ENCODE data around the gene MROH2A. TPM values are rescaled to one million over a fixed set of nuclear protein-coding genes. Genes with fewer than 3 reads are reported as not detected.

MROH2A gene
- total RNA-seq, 1 experiment from 2014 or later: 0.33 TPM

GRCh38 chr2:233802132-233802815, 24.1 kb downstream of the MROH2A start:
- Mint-ChIP-seq H3K27me3 (ENCODE audit: unreplicated experiment) (no peaks in the 10 kb centered on the region), H3K27ac (ENCODE audit: unreplicated experiment) (no peak overlapping the region), H3K36me3 (ENCODE audit: insufficient read depth, unreplicated experiment) (no peaks in the 10 kb centered on the region), H3K9me3 (ENCODE audit: low read depth, unreplicated experiment) (no peaks in the 10 kb centered on the region), H3K4me3 (ENCODE audit: low read depth, unreplicated experiment) (no peak overlapping the region), H3K4me1 (ENCODE audit: low read depth, unreplicated experiment) (peaks cover 14% of the 10 kb centered on the region)
- BruUV-seq (replicated peaks): no TSS peak
- TF ChIP-seq CTCF (IDR thresholded peaks at IDR 0.05; ENCODE audit: unreplicated experiment): no peak
- CTCF ChIA-PET: no interaction called here
- intact Hi-C loops (cut with micrococcal nuclease; ENCODE audit: unreplicated experiment): no loop called here
- DNase-seq: no peak

GRCh38 chr2:233803292-233803911, 25.3 kb downstream of the MROH2A start:
- H3K36me3 Mint-ChIP-seq (ENCODE audit: insufficient read depth, unreplicated experiment): no peaks in the 10 kb centered on the region
- H3K9me3 Mint-ChIP-seq (ENCODE audit: low read depth, unreplicated experiment): no peaks in the 10 kb centered on the region
- no peak overlapping the region for H3K27ac Mint-ChIP-seq (ENCODE audit: unreplicated experiment)
- TF ChIP-seq CTCF (IDR thresholded peaks at IDR 0.05; ENCODE audit: unreplicated experiment): no peak
- no peak overlapping the region for H3K4me3 Mint-ChIP-seq (ENCODE audit: low read depth, unreplicated experiment)
- peaks cover 14% of the 10 kb centered on the region for H3K4me1 Mint-ChIP-seq (ENCODE audit: low read depth, unreplicated experiment)
- intact Hi-C loops (cut with micrococcal nuclease; ENCODE audit: unreplicated experiment): no loop called here
- CTCF ChIA-PET: no interaction called here
- DNase-seq: no peak
- H3K27me3 Mint-ChIP-seq (ENCODE audit: unreplicated experiment): no peaks in the 10 kb centered on the region
- no TSS peak for BruUV-seq (replicated peaks)

- H3K27ac Mint-ChIP-seq (ENCODE audit: unreplicated experiment): no peak overlapping the region
- BruUV-seq (replicated peaks): no TSS peak
- no peak for DNase-seq
- no peaks in the 10 kb centered on the region for H3K36me3 Mint-ChIP-seq (ENCODE audit: insufficient read depth, unreplicated experiment)
- CTCF ChIA-PET: no interaction called here
- peaks cover 14% of the 10 kb centered on the region for H3K4me1 Mint-ChIP-seq (ENCODE audit: low read depth, unreplicated experiment)
- no peak overlapping the region for H3K4me3 Mint-ChIP-seq (ENCODE audit: low read depth, unreplicated experiment)
- intact Hi-C loops (cut with micrococcal nuclease; ENCODE audit: unreplicated experiment): no loop called here
- H3K9me3 Mint-ChIP-seq (ENCODE audit: low read depth, unreplicated experiment): no peaks in the 10 kb centered on the region
- no peak for TF ChIP-seq CTCF (IDR thresholded peaks at IDR 0.05; ENCODE audit: unreplicated experiment)
- H3K27me3 Mint-ChIP-seq (ENCODE audit: unreplicated experiment): peaks cover 2% of the 10 kb centered on the region
Observed at GRCh38 chr2:233803994-233804393, 25.9 kb downstream of the MROH2A start.

GRCh38 chr2:233807215-233807865, 29.2 kb downstream of the MROH2A start:
- no peak overlapping the region for H3K27ac Mint-ChIP-seq (ENCODE audit: unreplicated experiment)
- DNase-seq: peak; percentile 13

More at GRCh38 chr2:233807215-233807865, 29.2 kb downstream of the MROH2A start:
- no TSS peak for BruUV-seq (replicated peaks)
- Mint-ChIP-seq H3K36me3 (ENCODE audit: insufficient read depth, unreplicated experiment) (no peaks in the 10 kb centered on the region), H3K27me3 (ENCODE audit: unreplicated experiment) (peaks cover 24% of the 10 kb centered on the region), H3K9me3 (ENCODE audit: low read depth, unreplicated experiment) (no peaks in the 10 kb centered on the region), H3K4me1 (ENCODE audit: low read depth, unreplicated experiment) (no peaks in the 10 kb centered on the region), H3K4me3 (ENCODE audit: low read depth, unreplicated experiment) (no peak overlapping the region)
- TF ChIP-seq CTCF (IDR thresholded peaks at IDR 0.05; ENCODE audit: unreplicated experiment): no peak
- intact Hi-C loops (cut with micrococcal nuclease; ENCODE audit: unreplicated experiment): no loop called here
- CTCF ChIA-PET: no interaction called here
